T-helper 9 cell (primary cell): ENCODE data around the gene ORM1.
"Not testable (repeated sequence)": the region's sequence is repeated elsewhere in the genome, so short reads cannot be mapped to it uniquely, and the experiment has no call there.

ENCODE experiments used
- DNase-seq: peaks from one replicate; pipeline ENCODE4 v3.0.0-alpha.2; 2020
- total RNA-seq, 2 donors: gene quantifications; one replicate each; lab custom pipeline; 2026; lab: John Stamatoyannopoulos, UW

Gene ORM1
- total RNA-seq = 0 reads per million in 2 donors

- not testable (repeated sequence) for DNase-seq
Measured at GRCh38 chr9:114322831-114323531, at the start of gene ORM1. Gene ORM1 (plus strand): TSS chr9:114323098. CDS start chr9:114323134, 36 bp downstream.

- DNase-seq = no peak
Measured at GRCh38 chr9:114273461-114273881, 49.4 kb upstream of the ORM1 start.

DNA sequence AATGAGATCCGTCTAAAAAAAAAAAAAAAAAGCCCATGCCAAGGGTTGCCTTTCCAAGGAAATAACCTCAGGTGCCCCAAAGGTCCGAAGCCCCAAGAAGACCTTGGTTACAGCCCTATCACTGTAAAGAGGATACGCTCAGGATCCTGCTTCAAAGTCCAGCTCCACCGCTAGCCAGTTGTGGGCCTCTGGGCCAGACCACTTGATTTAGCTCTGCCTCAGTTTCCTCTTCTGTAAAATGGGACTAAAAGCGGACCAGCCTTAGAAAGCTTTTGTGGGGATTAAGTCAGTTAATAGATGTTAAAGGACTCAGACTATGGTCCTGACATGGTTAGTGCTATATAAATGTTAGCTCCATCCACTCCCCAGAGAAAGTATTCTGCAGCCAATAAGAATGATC lies 48.7 kb upstream of the ORM1 start:
- DNase-seq = no peak

DNA sequence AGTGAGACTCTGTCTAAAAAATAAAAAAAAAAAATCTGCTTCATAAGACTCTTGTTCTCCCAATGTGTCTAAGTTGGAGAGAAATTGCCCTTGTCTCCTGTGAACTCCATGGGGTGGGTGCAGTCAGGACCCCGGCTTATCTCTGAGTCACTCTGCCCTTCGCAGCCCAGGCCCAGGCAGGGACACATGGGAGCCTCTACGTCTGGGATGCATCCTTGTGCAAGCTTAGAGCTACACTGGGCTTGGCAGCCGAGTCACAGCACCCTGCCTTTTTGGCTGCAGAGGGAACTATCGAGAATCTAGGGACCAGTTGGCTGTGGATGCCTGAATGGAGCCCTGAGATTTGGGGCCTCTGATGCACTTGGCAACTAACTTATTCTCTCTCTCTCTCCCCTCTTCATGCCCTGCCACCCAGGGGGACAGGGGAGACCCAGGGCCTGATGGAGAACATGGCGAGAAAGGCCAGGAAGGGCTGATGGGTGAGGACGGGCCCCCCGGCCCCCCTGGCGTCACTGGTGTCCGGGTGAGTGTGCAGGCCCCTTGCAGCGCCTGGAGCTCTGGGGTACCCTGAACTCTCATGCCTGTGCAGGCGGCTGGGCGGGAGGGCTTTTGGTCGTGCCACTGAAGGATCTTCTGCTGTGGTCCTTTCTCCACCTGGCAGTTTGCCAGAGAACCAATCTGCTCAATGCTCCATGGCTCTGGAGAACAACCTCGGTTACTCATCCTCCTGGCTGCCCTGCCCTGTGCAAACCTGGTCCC lies 47.5 kb upstream of the ORM1 start:
- no peak for DNase-seq

- no peak for DNase-seq
Measured at GRCh38 chr9:114276908-114277821, 45.7 kb upstream of the ORM1 start.

DNA sequence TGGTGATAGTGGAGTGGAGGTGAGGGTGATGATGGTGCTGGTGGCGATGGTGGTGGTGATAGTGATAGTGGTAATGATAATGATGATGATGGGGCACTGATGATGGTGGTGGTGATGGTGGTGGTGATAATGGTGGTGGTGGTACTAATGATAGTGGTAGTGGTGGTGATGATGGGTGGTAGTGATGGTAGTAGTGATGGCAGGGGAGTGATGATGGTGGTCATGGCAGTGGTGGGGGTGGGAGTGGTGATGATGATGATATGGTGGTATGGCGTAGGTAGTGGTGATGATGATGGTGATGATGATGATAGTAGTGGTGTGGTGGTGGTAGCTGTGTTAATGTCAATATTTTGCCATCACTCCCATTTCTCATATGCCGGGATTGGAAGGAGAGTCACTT lies 44.5 kb upstream of the ORM1 start:
- no peak for DNase-seq

DNA sequence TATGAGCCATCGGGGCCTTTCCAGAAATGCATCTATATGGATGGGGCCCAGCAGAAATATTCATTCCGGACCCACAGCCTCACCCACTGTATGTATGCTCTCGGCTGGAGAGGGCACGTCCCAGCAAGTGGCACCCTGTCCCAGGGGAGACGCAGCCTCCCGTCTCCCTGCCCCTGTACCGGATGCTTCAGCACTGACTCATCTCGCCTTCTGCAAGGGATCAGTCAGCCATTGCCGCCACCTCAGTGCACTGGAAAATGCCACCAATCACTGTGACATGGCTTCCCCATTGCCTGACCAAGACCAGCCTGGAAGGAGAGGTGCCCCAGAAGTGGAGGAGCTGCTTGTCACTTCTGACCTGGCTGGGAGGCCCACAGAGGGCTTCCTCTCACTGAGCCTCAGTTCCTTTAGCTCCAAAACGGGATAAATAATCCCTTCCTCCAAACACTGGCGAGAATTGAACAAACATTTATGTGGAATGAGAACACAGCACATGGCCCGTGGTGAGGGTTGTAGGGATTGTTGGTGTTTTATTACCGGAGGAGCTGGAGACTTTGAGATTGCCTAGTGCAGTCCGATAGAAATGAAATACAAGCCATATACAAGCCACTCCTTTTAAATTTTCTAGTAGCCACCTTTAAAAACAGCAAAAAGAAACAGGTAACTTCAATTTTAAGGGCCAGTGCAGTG lies 43.9 kb upstream of the ORM1 start:
- no peak for DNase-seq

- DNase-seq = no peak
Measured at GRCh38 chr9:114279693-114280092, 43.2 kb upstream of the ORM1 start.

- no peak for DNase-seq
Measured at GRCh38 chr9:114280636-114281472, 42.0 kb upstream of the ORM1 start.

- DNase-seq = no peak
Measured at GRCh38 chr9:114281473-114282103, 41.3 kb upstream of the ORM1 start.

- DNase-seq = no peak
Measured at GRCh38 chr9:114282104-114282485, 40.8 kb upstream of the ORM1 start.

- DNase-seq = no peak
Measured at GRCh38 chr9:114282507-114282906, 40.4 kb upstream of the ORM1 start.

DNA sequence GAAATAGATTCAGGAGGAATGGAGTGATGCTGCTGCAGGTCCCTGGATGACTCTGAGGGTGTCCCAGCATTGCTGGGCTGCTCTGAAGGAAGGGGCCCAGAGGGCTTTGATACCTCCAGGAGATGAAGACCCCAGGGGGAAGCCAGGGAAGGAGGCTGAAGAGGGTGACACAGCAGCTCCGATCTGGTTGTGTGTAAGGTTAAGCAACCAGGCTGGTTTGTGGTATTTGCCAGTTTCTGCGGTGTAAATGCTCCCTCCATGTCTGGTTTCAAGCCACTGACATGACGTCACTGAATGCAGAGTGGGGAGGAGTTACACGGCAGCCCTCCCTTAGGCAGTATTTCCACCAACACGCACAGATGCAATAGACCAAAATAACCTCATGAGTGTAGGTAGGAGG lies 40.0 kb upstream of the ORM1 start:
- DNase-seq = no peak

DNA sequence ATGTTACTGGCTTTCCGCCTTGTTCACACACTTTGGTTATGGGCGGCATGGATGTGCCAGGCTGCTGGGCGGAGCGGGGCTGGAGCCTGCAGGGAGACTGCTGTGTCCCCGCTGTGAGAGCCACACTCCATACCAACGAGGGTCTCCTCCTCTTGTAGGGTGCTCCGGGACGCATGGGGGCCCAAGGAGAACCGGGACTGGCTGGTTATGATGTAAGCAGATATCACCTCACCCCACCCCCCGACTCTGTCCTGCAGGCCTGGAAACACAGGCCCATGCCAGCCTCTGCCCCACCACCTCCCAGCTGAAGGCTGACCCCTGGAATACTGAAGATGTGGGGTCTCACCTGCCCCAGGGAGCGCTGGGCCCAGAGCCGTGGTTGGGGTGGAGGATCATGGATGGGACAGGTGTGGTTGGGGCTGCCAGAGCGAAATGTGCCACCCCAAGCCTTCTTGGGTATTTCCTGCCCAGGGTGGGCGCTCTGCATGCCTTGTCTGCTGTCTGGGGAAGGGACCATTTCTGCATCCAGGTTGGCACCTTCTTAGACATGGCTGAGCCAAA lies 39.3 kb upstream of the ORM1 start:
- no peak for DNase-seq

- DNase-seq = no peak
Measured at GRCh38 chr9:114284316-114285060, 38.4 kb upstream of the ORM1 start.

- DNase-seq = no peak
Measured at GRCh38 chr9:114285166-114285867, 37.6 kb upstream of the ORM1 start.

- DNase-seq = no peak
Measured at GRCh38 chr9:114286146-114286679, 36.7 kb upstream of the ORM1 start.

DNA sequence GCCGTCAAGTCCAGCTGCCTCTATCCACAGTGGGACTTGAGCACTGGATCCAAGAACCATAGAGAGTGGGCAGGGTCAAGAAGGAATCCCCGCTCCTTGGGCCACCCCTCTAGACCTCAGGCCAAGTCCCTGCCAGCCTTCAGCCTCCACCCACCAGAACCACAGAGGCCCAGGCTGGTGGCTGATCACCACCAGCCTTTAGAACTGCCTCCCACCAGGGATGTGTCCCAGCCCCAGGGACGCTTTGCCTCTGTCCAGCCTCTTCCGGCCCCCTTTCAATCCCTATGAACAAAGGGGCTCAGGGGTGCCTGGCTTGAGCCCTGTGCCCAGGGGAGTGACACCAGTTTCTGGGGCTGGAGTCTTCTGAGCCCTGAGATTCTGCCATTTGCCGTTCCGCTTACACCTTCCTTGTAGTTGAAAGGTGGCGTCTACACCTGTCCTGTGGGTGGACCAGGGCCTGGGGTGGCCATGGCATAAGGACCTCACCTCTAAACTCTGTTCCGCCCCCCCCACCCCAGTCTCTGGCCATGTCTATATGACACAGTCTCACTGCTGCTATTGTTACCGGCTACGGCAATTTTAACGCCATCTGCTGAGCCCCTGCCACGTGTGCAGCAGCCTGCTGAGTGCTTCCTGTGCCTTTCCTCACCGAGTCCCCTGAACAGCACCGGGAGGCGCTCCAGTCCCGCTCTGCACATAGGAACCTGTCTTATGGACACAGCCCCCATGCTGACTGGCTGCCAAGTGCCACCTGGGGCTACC lies 35.7 kb upstream of the ORM1 start:
- DNase-seq = no peak
